Stimulated activated naive B cell treated with anti-CD40 and anti-IgM and Interleukin-4, amounts not matched to agents 10 μg/mL and 1 μg/mL and 100 μg/mL, for 72 hours (primary cell): ENCODE results near the gene TMEM232.
"Not testable (repeated sequence)": the region's sequence is repeated elsewhere in the genome, so short reads cannot be mapped to it uniquely, and the experiment has no call there.

Experiments
- ATAC-seq, 2 donors: fragments of 150-1000 bp; cut with Tn5 transposase; replicated peaks; 2 replicates each; pipeline ENCODE4 v1.10.0; 2021; ENCODE audit warnings: moderate library complexity in 1 of 2
- DNase-seq: peaks from one replicate; pipeline ENCODE4 v3.0.0; 2021
- H3K27ac Mint-ChIP-seq: one replicate; pipeline ENCODE4 v1.8.0; 2022; ENCODE audit warnings: mild to moderate bottlenecking, mixed read lengths
- H3K27me3 Mint-ChIP-seq, 2 donors: one replicate each; pipeline ENCODE4 v1.8.0; 2022; ENCODE audit warnings: mixed read lengths in 2 of 2
- H3K36me3 Mint-ChIP-seq, 2 donors: one replicate each; pipeline ENCODE4 v1.8.0; 2022; ENCODE audit warnings: mixed read lengths in 2 of 2, mild to moderate bottlenecking in 1 of 2
- H3K4me1 Mint-ChIP-seq, 2 donors: one replicate each; pipeline ENCODE4 v1.8.0; 2022; ENCODE audit warnings: mixed read lengths in 2 of 2, mild to moderate bottlenecking in 1 of 2
- H3K4me3 Mint-ChIP-seq, 2 donors: one replicate each; pipeline ENCODE4 v1.8.0; 2022; ENCODE audit warnings: mild to moderate bottlenecking in 2 of 2, mixed read lengths in 2 of 2, moderate library complexity in 1 of 2
- H3K9me3 Mint-ChIP-seq, 2 donors: one replicate each; pipeline ENCODE4 v1.8.0; 2022; ENCODE audit warnings: mixed read lengths in 2 of 2, mild to moderate bottlenecking in 1 of 2

TMEM232 gene

GRCh38 chr5:110736753-110737152 is 10.3 kb upstream of the TMEM232 start:
- Mint-ChIP-seq H3K27me3 (peaks cover 17 to 24% of the 10 kb centered on the region in 2 donors), H3K9me3 (peaks cover 0 to 1% of the 10 kb centered on the region in 2 donors), H3K4me3 (no peak overlapping the region), H3K4me1 (peaks cover 11 to 24% of the 10 kb centered on the region in 2 donors), H3K36me3 (peaks cover 6 to 13% of the 10 kb centered on the region in 2 donors), H3K27ac (no peak overlapping the region)
- DNase-seq (no peak), ATAC-seq (no peak)

DNA sequence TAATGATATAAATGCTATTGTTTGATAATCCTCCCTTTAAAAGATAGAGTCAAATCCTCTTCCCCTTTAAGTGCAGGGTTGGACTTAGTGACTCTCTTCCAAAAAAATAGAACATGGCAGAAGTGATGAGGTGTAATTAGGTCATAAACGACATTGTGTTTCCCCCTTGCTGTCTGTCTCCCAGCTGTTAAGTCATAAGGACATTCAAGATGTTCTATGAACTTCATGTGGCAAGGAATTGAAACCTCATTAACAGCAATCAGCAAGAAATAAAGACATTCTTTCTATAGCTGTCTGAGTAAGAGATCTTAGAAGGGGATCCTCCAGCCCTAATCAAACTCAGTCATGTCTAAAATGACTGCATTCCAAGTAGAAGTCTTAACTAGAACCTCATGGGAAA is 9.1 kb upstream of the TMEM232 start:
- DNase-seq (no peak), ATAC-seq (no peak)
- Mint-ChIP-seq H3K27ac (no peak overlapping the region), H3K36me3 (peaks cover 6 to 14% of the 10 kb centered on the region in 2 donors), H3K27me3 (peaks cover 19 to 24% of the 10 kb centered on the region in 2 donors), H3K9me3 (peaks cover 0 to 1% of the 10 kb centered on the region in 2 donors), H3K4me3 (no peak overlapping the region), H3K4me1 (peaks cover 11 to 21% of the 10 kb centered on the region in 2 donors)

GRCh38 chr5:110734101-110734500 is 7.6 kb upstream of the TMEM232 start:
- Mint-ChIP-seq H3K36me3 (peaks cover 4 to 11% of the 10 kb centered on the region in 2 donors), H3K4me1 (peaks cover 6 to 12% of the 10 kb centered on the region in 2 donors), H3K9me3 (peaks cover 0 to 1% of the 10 kb centered on the region in 2 donors), H3K4me3 (no peak overlapping the region), H3K27ac (no peak overlapping the region), H3K27me3 (peaks cover 19 to 24% of the 10 kb centered on the region in 2 donors)
- ATAC-seq (no peak), DNase-seq (no peak)

DNA sequence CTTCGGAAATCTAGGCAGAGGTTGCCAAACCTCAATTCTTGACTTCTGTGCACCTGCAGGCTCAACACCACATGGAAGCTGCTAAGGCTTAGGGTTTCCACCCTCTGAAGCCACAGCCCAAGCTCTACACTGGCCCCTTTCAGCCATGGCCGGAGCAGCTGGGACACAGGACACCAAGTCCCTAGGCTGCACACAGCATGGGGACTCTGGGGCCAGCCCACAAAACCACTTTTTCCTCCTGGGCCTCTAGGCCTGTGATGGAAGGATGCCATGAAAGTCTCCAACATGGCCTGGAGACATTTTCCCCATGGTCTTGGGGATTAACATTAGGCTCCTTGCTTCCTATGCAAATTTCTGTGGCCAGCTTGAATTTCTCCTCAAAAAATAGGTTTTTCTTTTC is 5.0 kb upstream of the TMEM232 start:
- not testable (repeated sequence) for H3K27ac Mint-ChIP-seq, ATAC-seq, H3K4me3 Mint-ChIP-seq, H3K4me1 Mint-ChIP-seq, DNase-seq, H3K9me3 Mint-ChIP-seq
- Mint-ChIP-seq H3K36me3 (peaks cover 4 to 11% of the 10 kb centered on the region in 2 donors), H3K27me3 (peaks cover 15 to 20% of the 10 kb centered on the region in 2 donors)

DNA sequence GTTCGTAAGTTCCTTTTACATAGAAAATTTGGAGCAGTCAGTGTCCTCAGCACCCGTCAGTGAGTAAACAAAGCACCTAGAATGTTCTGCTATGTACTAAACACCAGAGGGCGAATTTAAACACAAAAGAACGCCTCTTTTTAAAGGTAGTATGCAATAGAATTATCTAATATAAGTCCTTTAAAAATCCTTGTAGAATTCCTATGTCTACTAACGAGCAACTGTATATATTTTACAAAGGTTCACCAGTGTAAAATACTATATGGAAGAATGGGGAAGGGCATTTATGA is 499 bp upstream of the TMEM232 start:
- DNase-seq (no peak), ATAC-seq (peak; percentile 42 to 52)
- peaks cover 0 to 3% of the 10 kb centered on the region in 2 donors for H3K36me3 Mint-ChIP-seq
- no peaks in the 10 kb centered on the region for H3K4me1 Mint-ChIP-seq
- H3K9me3 Mint-ChIP-seq, result no peaks in the 10 kb centered on the region
- H3K27ac Mint-ChIP-seq, result no peak overlapping the region
- H3K27me3 Mint-ChIP-seq, result peaks cover 1 to 3% of the 10 kb centered on the region in 2 donors
- H3K4me3 Mint-ChIP-seq, result peak overlapping the region; percentile 78 to 82

GRCh38 chr5:110718311-110718710 is 8.2 kb downstream of the TMEM232 start:
- H3K36me3 Mint-ChIP-seq, result no peaks in the 10 kb centered on the region
- ATAC-seq (no peak), DNase-seq (no peak)
- H3K27ac Mint-ChIP-seq, result no peak overlapping the region
- H3K4me1 Mint-ChIP-seq, result no peaks in the 10 kb centered on the region
- no peak overlapping the region for H3K4me3 Mint-ChIP-seq
- H3K9me3 Mint-ChIP-seq, result no peaks in the 10 kb centered on the region
- H3K27me3 Mint-ChIP-seq, result no peaks in the 10 kb centered on the region

GRCh38 chr5:110716247-110717245 is 9.9 kb downstream of the TMEM232 start:
- no peaks in the 10 kb centered on the region for H3K9me3 Mint-ChIP-seq
- H3K4me1 Mint-ChIP-seq, result no peaks in the 10 kb centered on the region
- H3K27me3 Mint-ChIP-seq, result peaks cover 1 to 3% of the 10 kb centered on the region in 2 donors

GRCh38 chr5:110707260-110707844 is 19.1 kb downstream of the TMEM232 start:
- Mint-ChIP-seq H3K9me3 (no peaks in the 10 kb centered on the region), H3K4me1 (no peaks in the 10 kb centered on the region), H3K27me3 (peaks cover 20 to 28% of the 10 kb centered on the region in 2 donors), H3K36me3 (peaks cover 0 to 3% of the 10 kb centered on the region in 2 donors), H3K27ac (no peak overlapping the region), H3K4me3 (no peak overlapping the region)
- DNase-seq (no peak), ATAC-seq (no peak)

More at GRCh38 chr5:110716247-110717245, 9.9 kb downstream of the TMEM232 start:
- no peak for ATAC-seq
- Mint-ChIP-seq H3K36me3 (peaks cover 0 to under 1% of the 10 kb centered on the region in 2 donors), H3K27ac (no peak overlapping the region), H3K4me3 (no peak overlapping the region)
- DNase-seq, result no peak

DNA sequence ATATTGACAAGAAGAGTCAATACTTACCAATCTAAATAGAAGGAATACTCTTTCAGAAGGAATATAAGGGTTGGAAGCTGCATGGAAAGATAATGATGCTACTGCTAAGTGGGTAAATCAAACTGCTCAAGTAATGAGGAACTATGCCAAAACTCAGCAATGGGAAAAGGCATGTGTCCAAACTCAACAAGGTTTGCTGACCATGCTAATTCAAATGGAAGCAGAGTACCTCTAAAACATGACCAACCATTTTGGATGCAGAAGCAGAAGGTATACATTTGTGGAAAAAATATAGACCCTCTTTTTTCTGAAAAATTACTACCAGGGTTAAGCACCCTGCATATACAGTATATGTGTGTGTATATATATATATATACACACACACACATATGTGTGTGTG is 21.1 kb downstream of the TMEM232 start:
- no peaks in the 10 kb centered on the region for H3K36me3 Mint-ChIP-seq
- H3K4me3 Mint-ChIP-seq, result no peak overlapping the region
- H3K27ac Mint-ChIP-seq, result no peak overlapping the region
- H3K9me3 Mint-ChIP-seq, result no peaks in the 10 kb centered on the region
- ATAC-seq, result no peak
- peaks cover 12 to 16% of the 10 kb centered on the region in 2 donors for H3K27me3 Mint-ChIP-seq
- no peaks in the 10 kb centered on the region for H3K4me1 Mint-ChIP-seq
- no peak for DNase-seq

DNA sequence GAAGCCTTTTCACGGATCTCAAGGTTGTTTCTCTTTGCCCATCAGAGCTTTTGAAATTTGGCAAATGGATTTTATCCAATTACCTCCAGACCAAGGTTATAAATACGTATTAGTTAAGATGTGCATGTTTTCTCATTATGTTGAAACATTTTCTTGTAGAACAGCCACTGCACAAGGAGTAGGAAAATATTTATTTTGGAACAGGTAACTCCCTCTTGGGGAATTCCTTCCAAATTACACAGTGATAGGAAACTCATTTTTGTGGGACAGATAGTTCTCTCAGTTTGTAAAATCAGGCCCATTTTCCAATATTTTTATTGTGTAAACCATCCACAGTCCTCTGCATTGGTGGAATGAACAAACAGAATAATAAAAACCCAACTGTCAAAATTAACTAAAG is 23.0 kb downstream of the TMEM232 start:
- Mint-ChIP-seq H3K36me3 (no peaks in the 10 kb centered on the region), H3K27me3 (peaks cover 0 to 4% of the 10 kb centered on the region in 2 donors), H3K4me3 (no peak overlapping the region), H3K9me3 (peaks cover 0 to 1% of the 10 kb centered on the region in 2 donors), H3K27ac (no peak overlapping the region), H3K4me1 (no peaks in the 10 kb centered on the region)
- no peak for ATAC-seq
- no peak for DNase-seq

DNA sequence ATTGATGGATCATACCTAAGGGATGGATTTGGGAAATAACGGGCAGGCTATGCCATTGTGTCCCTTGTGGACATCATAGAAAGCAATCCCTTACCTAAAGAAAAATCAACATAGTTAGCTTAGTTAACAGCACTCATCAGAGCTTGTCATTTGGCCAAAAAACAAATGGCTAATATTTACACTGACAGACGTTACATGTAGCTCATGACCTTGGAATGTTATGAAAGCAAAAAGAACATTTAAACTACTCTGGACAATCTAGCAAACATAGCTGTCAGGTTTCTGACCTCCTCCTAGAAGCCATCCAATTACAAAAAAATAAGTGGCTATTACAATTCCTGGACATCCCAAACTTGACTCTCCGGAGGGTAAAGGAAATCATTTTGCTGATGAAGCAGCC is 23.8 kb downstream of the TMEM232 start:
- ATAC-seq (no peak), DNase-seq (no peak)
- Mint-ChIP-seq H3K9me3 (peaks cover 0 to 1% of the 10 kb centered on the region in 2 donors), H3K4me1 (no peaks in the 10 kb centered on the region), H3K36me3 (no peaks in the 10 kb centered on the region), H3K4me3 (no peak overlapping the region), H3K27ac (no peak overlapping the region), H3K27me3 (peaks cover 0 to 4% of the 10 kb centered on the region in 2 donors)

GRCh38 chr5:110702300-110702699 is 24.2 kb downstream of the TMEM232 start:
- Mint-ChIP-seq H3K27ac (no peak overlapping the region), H3K4me1 (no peaks in the 10 kb centered on the region), H3K9me3 (peaks cover 0 to 1% of the 10 kb centered on the region in 2 donors), H3K4me3 (no peak overlapping the region), H3K36me3 (no peaks in the 10 kb centered on the region), H3K27me3 (peaks cover 0 to under 1% of the 10 kb centered on the region in 2 donors)
- DNase-seq (no peak), ATAC-seq (no peak)

DNA sequence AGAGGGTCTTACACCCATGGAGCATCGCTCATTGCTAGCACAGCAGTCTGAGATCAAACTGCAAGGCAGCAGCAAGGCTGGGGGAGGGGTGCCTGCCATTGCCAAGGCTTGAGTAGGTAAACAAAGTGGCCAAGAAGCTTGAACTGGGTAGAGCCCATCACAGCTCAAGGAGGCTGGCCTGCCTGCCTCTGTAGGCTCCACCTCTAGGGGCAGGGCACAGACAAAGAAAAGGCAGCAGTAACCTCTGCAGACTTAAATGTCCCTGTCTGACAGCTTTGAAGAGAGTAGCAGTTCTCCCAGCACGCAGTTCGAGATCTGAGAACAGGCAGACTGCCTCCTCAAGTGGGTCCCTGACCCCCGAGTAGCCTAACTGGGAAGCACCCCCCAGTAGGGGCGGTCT is 33.8 kb downstream of the TMEM232 start:
- H3K9me3 Mint-ChIP-seq, ATAC-seq, H3K4me1 Mint-ChIP-seq, DNase-seq, H3K4me3 Mint-ChIP-seq, H3K27me3 Mint-ChIP-seq, H3K36me3 Mint-ChIP-seq, H3K27ac Mint-ChIP-seq: not testable (repeated sequence)

- not testable (repeated sequence) for H3K36me3 Mint-ChIP-seq, ATAC-seq, H3K27ac Mint-ChIP-seq, H3K27me3 Mint-ChIP-seq, H3K4me3 Mint-ChIP-seq, DNase-seq, H3K9me3 Mint-ChIP-seq, H3K4me1 Mint-ChIP-seq
These were observed 35.9 kb downstream of the TMEM232 start for GRCh38 chr5:110690587-110690986.

- H3K36me3 Mint-ChIP-seq, result no peaks in the 10 kb centered on the region
- H3K4me3 Mint-ChIP-seq, result no peak overlapping the region
- DNase-seq (no peak), ATAC-seq (no peak)
- no peak overlapping the region for H3K27ac Mint-ChIP-seq
- no peaks in the 10 kb centered on the region for H3K4me1 Mint-ChIP-seq
- H3K27me3 Mint-ChIP-seq, result peaks cover 0 to 4% of the 10 kb centered on the region in 2 donors
- H3K9me3 Mint-ChIP-seq, result peaks cover 0 to 3% of the 10 kb centered on the region in 2 donors
These were observed 39.0 kb downstream of the TMEM232 start for GRCh38 chr5:110687485-110687884.
